ENCODE measurements around the gene H1-8. TPM values are rescaled to one million over a fixed set of nuclear protein-coding genes. Genes with fewer than 3 reads are reported as not detected.

The H1-8 gene
- total and polyA plus RNA-seq, 9 of the 15 experiments (the other 6 are each of a cell fraction or from before 2014, with no cell fraction given), result not detected

DNA sequence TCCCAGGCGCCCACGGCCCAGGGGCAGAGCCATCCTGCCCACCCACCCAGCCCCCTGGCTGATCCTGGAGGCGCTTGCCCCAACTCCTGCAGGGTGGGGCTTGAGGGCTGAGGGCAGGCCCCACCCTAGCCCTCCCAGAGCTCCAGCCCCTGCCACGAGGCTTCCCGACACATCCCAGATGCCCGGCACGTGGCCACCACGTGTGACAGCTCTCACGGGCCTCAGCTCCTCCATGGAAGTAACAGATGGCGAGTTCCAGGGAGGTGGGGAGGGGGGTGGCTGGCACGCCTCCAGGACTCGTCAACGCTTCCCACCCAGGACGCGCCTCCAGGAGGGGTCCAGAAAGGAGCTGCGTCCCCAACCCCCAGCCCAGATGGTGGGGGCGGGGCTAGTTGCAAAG, 34.4 kb downstream of the H1-8 start:
- 86% methylated on average over 8 of the region's 17 CpGs for WGBS (ENCODE audit: insufficient coverage, low coverage, missing lambda C conversion rate)
- Histone ChIP-seq H3K27ac (ENCODE audit: extremely low read depth, low read depth, low read length) (no peak overlapping the region), H3K27me3 (ENCODE audit: control insufficient read depth in 2 of 2, insufficient read depth in 2 of 2, low read length in 2 of 2) (no peaks in the 10 kb centered on the region), H2AFZ (ENCODE audit: low read depth, low read length) (no peak overlapping the region), H3K9me3 (replicated peaks; ENCODE audit: control insufficient read depth, insufficient read depth, low read depth, low read length) (no peaks in the 10 kb centered on the region), H3K79me2 (ENCODE audit: control insufficient read depth, insufficient read depth, low read length) (no peaks in the 10 kb centered on the region), H3K4me3 (no peak overlapping the region), H3K4me2 (ENCODE audit: insufficient read depth, low read length) (no peak overlapping the region), H3K9ac (ENCODE audit: insufficient read depth in 1 of 2, low read depth in 2 of 2, low read length in 2 of 2) (no peak overlapping the region; a peak in 1 of 4 replicates), H4K20me1 (replicated peaks; ENCODE audit: control insufficient read depth, insufficient read depth, low read length) (no peaks in the 10 kb centered on the region), H3K4me1 (replicated peaks in 1 of 2; ENCODE audit: control insufficient read depth in 2 of 2, insufficient read depth in 2 of 2, low read length in 2 of 2) (peaks cover 9 to 39% of the 10 kb centered on the region in 2 experiments; a peak in 4 of 5 replicates), H3K9me1 (ENCODE audit: control insufficient read depth, insufficient read depth, low read length) (no peaks in the 10 kb centered on the region), H3K36me3 (ENCODE audit: control insufficient read depth, insufficient read depth, low read length) (peaks cover 2% of the 10 kb centered on the region; the same call in 1 of the 3 replicates)
- in situ Hi-C loops (cut with MboI), result no loop called here
- no TSS peak for BruUV-seq (replicated peaks)
- no peak for ATAC-seq
- CTCF ChIA-PET (ENCODE audit: low intra/inter-chr PET ratio), result no interaction called here
- DNase-seq (ENCODE audit: extremely low read depth in 1 of 4, low spot score in 3 of 4), result no peak
- intact Hi-C loops (cut with micrococcal nuclease), result no loop called here
- POLR2A ChIA-PET, result interaction anchor here (1.7 kb wide), 1 partner anchor 27 kb away, joined by 4 read pairs; no protein-coding TSS in a partner anchor
- FAIRE-seq, result no peak
- TF ChIP-seq, protein P1, sequence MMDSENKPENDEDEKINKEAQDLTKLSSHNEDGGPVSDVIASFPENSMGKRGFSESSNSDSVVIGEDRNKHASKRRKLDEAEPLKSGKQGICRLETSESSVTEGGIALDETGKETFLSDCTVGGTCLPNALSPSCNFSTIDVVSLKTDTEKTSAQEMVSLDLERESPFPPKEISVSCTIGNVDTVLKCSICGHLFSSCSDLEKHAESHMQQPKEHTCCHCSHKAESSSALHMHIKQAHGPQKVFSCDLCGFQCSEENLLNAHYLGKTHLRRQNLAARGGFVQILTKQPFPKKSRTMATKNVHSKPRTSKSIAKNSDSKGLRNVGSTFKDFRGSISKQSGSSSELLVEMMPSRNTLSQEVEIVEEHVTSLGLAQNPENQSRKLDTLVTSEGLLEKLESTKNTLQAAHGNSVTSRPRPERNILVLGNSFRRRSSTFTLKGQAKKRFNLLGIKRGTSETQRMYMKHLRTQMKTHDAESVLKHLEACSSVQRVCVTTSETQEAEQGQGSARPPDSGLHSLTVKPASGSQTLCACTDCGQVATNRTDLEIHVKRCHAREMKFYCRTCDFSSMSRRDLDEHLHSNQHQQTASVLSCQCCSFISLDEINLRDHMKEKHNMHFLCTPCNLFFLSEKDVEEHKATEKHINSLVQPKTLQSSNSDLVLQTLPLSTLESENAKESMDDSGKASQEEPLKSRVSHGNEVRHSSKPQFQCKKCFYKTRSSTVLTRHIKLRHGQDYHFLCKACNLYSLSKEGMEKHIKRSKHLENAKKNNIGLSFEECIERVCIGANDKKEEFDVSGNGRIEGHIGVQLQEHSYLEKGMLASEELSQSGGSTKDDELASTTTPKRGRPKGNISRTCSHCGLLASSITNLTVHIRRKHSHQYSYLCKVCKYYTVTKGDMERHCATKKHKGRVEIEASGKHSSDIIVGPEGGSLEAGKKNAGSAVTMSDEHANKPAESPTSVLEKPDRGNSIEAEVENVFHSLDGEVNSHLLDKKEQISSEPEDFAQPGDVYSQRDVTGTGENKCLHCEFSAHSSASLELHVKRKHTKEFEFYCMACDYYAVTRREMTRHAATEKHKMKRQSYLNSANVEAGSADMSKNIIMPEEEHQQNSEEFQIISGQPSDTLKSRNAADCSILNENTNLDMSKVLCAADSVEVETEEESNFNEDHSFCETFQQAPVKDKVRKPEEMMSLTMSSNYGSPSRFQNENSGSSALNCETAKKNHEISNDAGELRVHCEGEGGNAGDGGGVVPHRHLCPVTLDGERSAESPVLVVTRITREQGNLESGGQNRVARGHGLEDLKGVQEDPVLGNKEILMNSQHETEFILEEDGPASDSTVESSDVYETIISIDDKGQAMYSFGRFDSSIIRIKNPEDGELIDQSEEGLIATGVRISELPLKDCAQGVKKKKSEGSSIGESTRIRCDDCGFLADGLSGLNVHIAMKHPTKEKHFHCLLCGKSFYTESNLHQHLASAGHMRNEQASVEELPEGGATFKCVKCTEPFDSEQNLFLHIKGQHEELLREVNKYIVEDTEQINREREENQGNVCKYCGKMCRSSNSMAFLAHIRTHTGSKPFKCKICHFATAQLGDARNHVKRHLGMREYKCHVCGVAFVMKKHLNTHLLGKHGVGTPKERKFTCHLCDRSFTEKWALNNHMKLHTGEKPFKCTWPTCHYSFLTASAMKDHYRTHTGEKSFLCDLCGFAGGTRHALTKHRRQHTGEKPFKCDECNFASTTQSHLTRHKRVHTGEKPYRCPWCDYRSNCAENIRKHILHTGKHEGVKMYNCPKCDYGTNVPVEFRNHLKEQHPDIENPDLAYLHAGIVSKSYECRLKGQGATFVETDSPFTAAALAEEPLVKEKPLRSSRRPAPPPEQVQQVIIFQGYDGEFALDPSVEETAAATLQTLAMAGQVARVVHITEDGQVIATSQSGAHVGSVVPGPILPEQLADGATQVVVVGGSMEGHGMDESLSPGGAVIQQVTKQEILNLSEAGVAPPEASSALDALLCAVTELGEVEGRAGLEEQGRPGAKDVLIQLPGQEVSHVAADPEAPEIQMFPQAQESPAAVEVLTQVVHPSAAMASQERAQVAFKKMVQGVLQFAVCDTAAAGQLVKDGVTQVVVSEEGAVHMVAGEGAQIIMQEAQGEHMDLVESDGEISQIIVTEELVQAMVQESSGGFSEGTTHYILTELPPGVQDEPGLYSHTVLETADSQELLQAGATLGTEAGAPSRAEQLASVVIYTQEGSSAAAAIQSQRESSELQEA (IDR thresholded peaks at IDR 0.05; ENCODE audit: low read depth), result no peak
- TF ChIP-seq HDAC6 (IDR thresholded peaks at IDR 0.05; ENCODE audit: low read depth, low read length) (no peak), COPS2 (conservative IDR thresholded peaks at IDR 0.05) (no peak), POLR2AphosphoS5 (IDR thresholded peaks at IDR 0.05; ENCODE audit: control insufficient read depth, insufficient read depth, low read depth, low read length) (no peak), XRCC5 (IDR thresholded peaks at IDR 0.05; ENCODE audit: low read depth, low read length) (no peak), HDAC8 (tag; IDR thresholded peaks at IDR 0.05) (no peak), CBFA2T3 (IDR thresholded peaks at IDR 0.05) (no peak), ASH1L (IDR thresholded peaks at IDR 0.05; ENCODE audit: borderline replicate concordance, low read depth, partially characterized antibody) (no peak), HNRNPK (IDR thresholded peaks at IDR 0.05; ENCODE audit: low read depth, low read length, poor library complexity, severe bottlenecking) (no peak)
- TF ChIP-seq, protein P2, sequence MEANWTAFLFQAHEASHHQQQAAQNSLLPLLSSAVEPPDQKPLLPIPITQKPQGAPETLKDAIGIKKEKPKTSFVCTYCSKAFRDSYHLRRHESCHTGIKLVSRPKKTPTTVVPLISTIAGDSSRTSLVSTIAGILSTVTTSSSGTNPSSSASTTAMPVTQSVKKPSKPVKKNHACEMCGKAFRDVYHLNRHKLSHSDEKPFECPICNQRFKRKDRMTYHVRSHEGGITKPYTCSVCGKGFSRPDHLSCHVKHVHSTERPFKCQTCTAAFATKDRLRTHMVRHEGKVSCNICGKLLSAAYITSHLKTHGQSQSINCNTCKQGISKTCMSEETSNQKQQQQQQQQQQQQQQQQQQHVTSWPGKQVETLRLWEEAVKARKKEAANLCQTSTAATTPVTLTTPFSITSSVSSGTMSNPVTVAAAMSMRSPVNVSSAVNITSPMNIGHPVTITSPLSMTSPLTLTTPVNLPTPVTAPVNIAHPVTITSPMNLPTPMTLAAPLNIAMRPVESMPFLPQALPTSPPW (CRISPR knock-in tag; IDR thresholded peaks at IDR 0.05), result no peak
